Urothelium cell line (cell line): Measurements from ENCODE around the gene NME3.

Experiments
- DNase-seq: peaks from one replicate; pipeline ENCODE4 v3.0.0; 2011; ENCODE audit warnings: low spot score, mixed read lengths
- FAIRE-seq: peaks from 2 replicates; lab custom pipeline; 2011; peaks lifted over from hg19 to GRCh38; lab: Jason Lieb, UNC

Gene NME3

GRCh38 chr16:1731073-1731472, 40.3 kb downstream of the NME3 start:
- DNase-seq (no peak), FAIRE-seq (no peak)

- no peak for FAIRE-seq
Measured at GRCh38 chr16:1729445-1729844, 41.9 kb downstream of the NME3 start.

GRCh38 chr16:1729026-1729425, 42.3 kb downstream of the NME3 start:
- FAIRE-seq (peak; percentile 13), DNase-seq (no peak)

More at GRCh38 chr16:1729445-1729844, 41.9 kb downstream of the NME3 start:
- no peak for DNase-seq

GRCh38 chr16:1727651-1728624, 43.4 kb downstream of the NME3 start:
- DNase-seq (no peak), FAIRE-seq (peak; percentile 32)

- FAIRE-seq (no peak), DNase-seq (no peak)
Measured at GRCh38 chr16:1726661-1727502, 44.5 kb downstream of the NME3 start.

- DNase-seq = no peak
- FAIRE-seq = no peak
Measured at GRCh38 chr16:1724491-1724890, 46.9 kb downstream of the NME3 start.

GRCh38 chr16:1723450-1724147, 47.7 kb downstream of the NME3 start:
- FAIRE-seq (no peak), DNase-seq (peak; percentile 54)

GRCh38 chr16:1721372-1721771, 50.0 kb downstream of the NME3 start:
- DNase-seq = no peak
- FAIRE-seq = no peak
